Measurements from ENCODE around the gene ANO10. TPM values are rescaled to one million over a fixed set of nuclear protein-coding genes. Genes with fewer than 3 reads are reported as not detected.

ANO10 gene
- total RNA-seq, 2 donors from 2014 or later: 83.8 to 112 TPM

GRCh38 chr3:43341788-43342187 is 280.0 kb downstream of the ANO10 start:
- WGBS, 2 experiments (ENCODE audit: insufficient coverage in 1 of 2, insufficient read length in 1 of 2): 92% methylated on average over 1 of the region's 2 CpGs; no CpG with 5 or more reads in 1 of the 2 experiments
- H3K36me3 Mint-ChIP-seq (ENCODE audit: low read depth): peaks cover 73% of the 10 kb centered on the region
- no peak for TF ChIP-seq CTCF (conservative IDR thresholded peaks at IDR 0.05)

GRCh38 chr3:43340403-43340802 is 281.4 kb downstream of the ANO10 start:
- peaks cover 71% of the 10 kb centered on the region for H3K36me3 ChIP-seq (ENCODE audit: control insufficient read depth, insufficient read depth, low read length)
- H3K27ac ChIP-seq (ENCODE audit: low read depth, low read length): no peak overlapping the region
- H3K27me3 ChIP-seq (ENCODE audit: control insufficient read depth, insufficient read depth, low read length, poor library complexity, severe bottlenecking): no peaks in the 10 kb centered on the region
- H3K4me1 ChIP-seq (ENCODE audit: control insufficient read depth, insufficient read depth, low read length): no peaks in the 10 kb centered on the region
- Mint-ChIP-seq H3K4me1 (no peaks in the 10 kb centered on the region), H3K9me3 (peaks cover 36% of the 10 kb centered on the region), H3K4me3 (no peak overlapping the region), H3K27ac (no peak overlapping the region), H3K27me3 (ENCODE audit: insufficient read depth) (no peaks in the 10 kb centered on the region), H3K36me3 (ENCODE audit: low read depth) (peaks cover 77% of the 10 kb centered on the region)
- H3K9ac ChIP-seq (ENCODE audit: extremely low read depth, low read length, poor library complexity, severe bottlenecking): no peak overlapping the region
- TF ChIP-seq CTCF (conservative IDR thresholded peaks at IDR 0.05): no peak
- 97 to 98% methylated on average over 7 of the region's 7 CpGs for WGBS, 2 experiments (ENCODE audit: insufficient coverage in 1 of 2, insufficient read length in 1 of 2)
- no peak for DNase-seq
- H3K9me3 ChIP-seq (ENCODE audit: control insufficient read depth, low read length): peaks cover 39% of the 10 kb centered on the region
- H3K4me3 ChIP-seq (ENCODE audit: low read length): no peak overlapping the region

More at GRCh38 chr3:43341788-43342187, 280.0 kb downstream of the ANO10 start:
- no peak overlapping the region for H3K9ac ChIP-seq (ENCODE audit: extremely low read depth, low read length, poor library complexity, severe bottlenecking)
- no peak overlapping the region for H3K4me3 ChIP-seq (ENCODE audit: low read length)
- Mint-ChIP-seq H3K27me3 (ENCODE audit: insufficient read depth) (no peaks in the 10 kb centered on the region), H3K4me3 (no peak overlapping the region), H3K9me3 (peaks cover 23% of the 10 kb centered on the region), H3K27ac (no peak overlapping the region), H3K4me1 (no peaks in the 10 kb centered on the region)
- H3K27ac ChIP-seq (ENCODE audit: low read depth, low read length): no peak overlapping the region
- H3K27me3 ChIP-seq (ENCODE audit: control insufficient read depth, insufficient read depth, low read length, poor library complexity, severe bottlenecking): no peaks in the 10 kb centered on the region
- no peak for DNase-seq
- peaks cover 66% of the 10 kb centered on the region for H3K36me3 ChIP-seq (ENCODE audit: control insufficient read depth, insufficient read depth, low read length)
- peaks cover 26% of the 10 kb centered on the region for H3K9me3 ChIP-seq (ENCODE audit: control insufficient read depth, low read length)
- H3K4me1 ChIP-seq (ENCODE audit: control insufficient read depth, insufficient read depth, low read length): no peaks in the 10 kb centered on the region

DNA sequence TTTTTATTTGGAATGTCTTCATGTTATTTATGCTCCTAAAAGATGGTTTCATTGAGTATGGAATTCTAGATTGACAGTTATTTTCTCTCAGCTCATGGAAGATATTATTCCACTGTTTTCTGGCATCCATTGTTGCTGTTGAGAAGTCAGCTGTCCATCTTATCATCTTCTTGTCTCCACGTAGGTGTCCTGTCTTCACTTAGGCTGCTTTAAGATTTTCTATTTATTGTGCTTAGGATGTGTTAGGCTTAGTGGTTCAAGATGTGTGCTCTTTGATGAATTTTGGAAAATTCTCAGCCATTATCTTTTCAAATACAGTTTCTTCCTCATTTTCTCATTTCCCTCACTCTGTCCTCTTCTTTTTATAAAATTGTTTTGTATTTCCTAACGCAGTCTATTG is 283.5 kb downstream of the ANO10 start:
- peak overlapping the region; percentile 31 for H3K4me3 ChIP-seq (ENCODE audit: low read length)
- H3K4me3 Mint-ChIP-seq: no peak overlapping the region
- no peaks in the 10 kb centered on the region for H3K4me1 Mint-ChIP-seq
- no peak for DNase-seq
- peaks cover 45% of the 10 kb centered on the region for H3K9me3 ChIP-seq (ENCODE audit: control insufficient read depth, low read length)
- no peaks in the 10 kb centered on the region for H3K27me3 ChIP-seq (ENCODE audit: control insufficient read depth, insufficient read depth, low read length, poor library complexity, severe bottlenecking)
- WGBS, 2 experiments (ENCODE audit: insufficient coverage in 1 of 2, insufficient read length in 1 of 2): 83% methylated on average over 2 of the region's 2 CpGs; no CpG with 5 or more reads in 1 of the 2 experiments
- H3K9me3 Mint-ChIP-seq: peaks cover 44% of the 10 kb centered on the region
- no peaks in the 10 kb centered on the region for H3K27me3 Mint-ChIP-seq (ENCODE audit: insufficient read depth)
- H3K9ac ChIP-seq (ENCODE audit: extremely low read depth, low read length, poor library complexity, severe bottlenecking): no peak overlapping the region
- no peak overlapping the region for H3K27ac Mint-ChIP-seq
- no peak for TF ChIP-seq CTCF (conservative IDR thresholded peaks at IDR 0.05)
- no peaks in the 10 kb centered on the region for H3K4me1 ChIP-seq (ENCODE audit: control insufficient read depth, insufficient read depth, low read length)
- peaks cover 73% of the 10 kb centered on the region for H3K36me3 ChIP-seq (ENCODE audit: control insufficient read depth, insufficient read depth, low read length)
- H3K36me3 Mint-ChIP-seq (ENCODE audit: low read depth): peaks cover 73% of the 10 kb centered on the region
- H3K27ac ChIP-seq (ENCODE audit: low read depth, low read length): no peak overlapping the region
